GM11168 (cell line): ENCODE data around the gene B3GAT1.

Experiments
- in situ Hi-C: fragments of 300-500 bp; cut with MboI; formaldehyde crosslinking; loops from one replicate; pipeline ENCODE4 v1.12.0; 2022; ENCODE audit warnings: low sequenced_read_pairs; ENCODE audit not compliant: unreplicated experiment

B3GAT1 gene

DNA sequence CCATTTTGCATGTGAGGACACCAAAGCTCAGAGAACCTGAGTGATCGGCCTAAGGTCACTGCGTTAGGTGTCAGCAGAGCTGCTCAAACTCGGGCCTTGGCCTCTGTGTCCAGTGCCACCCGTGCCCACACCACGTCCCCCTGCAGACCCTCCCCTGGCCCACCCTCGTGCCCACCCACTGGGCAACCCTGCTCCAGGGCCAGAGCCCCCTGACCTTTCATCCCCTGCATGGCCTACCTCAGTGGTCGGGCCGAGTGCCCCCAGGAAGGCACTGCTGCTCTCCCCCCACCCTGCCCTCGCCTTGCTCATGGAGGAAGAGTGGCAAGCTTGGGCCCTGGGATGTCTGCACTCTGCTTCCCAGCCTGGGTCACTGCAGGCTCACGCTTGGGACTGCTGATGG, 17.7 kb downstream of the B3GAT1 start:
- in situ Hi-C loops, result no loop called here

DNA sequence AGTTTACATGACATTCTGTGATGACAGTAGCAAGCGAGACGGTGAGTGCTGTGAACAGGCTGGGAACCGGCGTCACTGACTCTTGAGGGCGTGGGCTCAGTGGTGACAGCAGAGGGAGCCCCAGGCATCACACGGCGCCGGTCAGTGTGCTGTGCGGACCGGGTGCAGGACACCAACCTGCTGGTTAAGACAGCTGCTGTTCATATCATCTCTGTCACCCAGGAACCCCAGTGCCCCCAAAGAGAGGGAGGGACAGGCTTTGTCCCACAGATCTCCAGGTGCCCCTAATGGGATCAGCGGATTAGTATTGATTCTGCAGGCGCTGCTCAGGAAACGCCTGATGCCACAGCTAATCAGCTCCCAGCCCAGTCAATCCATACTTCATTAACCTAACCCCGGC, 18.4 kb downstream of the B3GAT1 start:
- in situ Hi-C loops, result no loop called here

DNA sequence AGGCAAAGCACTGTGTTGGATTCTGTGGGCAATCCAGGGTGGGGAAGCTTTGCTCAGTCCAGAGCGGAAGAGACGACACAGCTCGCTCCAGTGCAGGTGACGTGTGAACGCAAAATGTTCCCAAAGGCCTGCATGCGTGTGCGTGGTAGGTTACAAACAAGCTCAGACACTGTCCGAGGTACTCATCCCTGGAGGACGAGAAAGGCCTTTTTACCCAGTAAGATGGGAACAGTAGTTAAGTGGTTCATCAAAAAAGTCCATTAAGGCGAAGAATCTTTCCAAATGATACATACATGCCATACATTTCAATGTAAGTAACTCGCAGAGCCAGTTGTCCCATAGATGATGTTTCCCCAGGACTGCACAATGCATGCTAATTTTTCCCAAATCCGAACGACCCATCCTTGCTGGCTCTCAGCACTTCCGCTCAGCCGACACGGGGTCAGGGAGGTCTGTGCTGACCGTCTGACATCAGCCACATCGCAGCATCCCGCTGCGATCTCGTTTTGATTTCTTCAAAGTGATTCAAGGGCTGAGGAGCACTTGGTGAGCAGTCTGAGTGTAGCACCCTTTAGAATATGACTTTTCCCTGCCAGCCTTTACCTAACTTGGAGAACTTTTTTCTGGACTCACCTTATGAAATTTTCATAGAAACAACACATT, 19.0 kb downstream of the B3GAT1 start:
- in situ Hi-C loops, result no loop called here

DNA sequence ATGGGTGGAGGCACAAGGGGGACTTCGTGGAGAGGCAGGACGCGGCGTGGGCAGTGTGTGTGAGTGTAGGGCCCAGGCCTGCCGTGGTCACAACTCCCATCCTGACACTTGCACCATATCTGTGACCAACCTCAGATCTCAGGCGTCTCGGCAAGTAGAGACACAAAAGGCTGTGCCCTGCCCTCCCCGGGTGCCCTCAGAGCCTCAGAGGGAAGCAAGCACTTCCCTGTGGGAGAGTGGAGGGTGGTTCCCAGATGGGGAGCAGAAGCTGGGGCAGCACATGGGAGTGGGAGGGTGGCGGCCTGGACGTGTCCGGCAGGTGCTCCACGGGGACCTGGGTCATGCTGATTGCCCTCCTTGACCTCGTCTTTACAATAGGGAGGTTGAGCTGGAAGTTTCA, 20.4 kb downstream of the B3GAT1 start:
- in situ Hi-C loops, result no loop called here

DNA sequence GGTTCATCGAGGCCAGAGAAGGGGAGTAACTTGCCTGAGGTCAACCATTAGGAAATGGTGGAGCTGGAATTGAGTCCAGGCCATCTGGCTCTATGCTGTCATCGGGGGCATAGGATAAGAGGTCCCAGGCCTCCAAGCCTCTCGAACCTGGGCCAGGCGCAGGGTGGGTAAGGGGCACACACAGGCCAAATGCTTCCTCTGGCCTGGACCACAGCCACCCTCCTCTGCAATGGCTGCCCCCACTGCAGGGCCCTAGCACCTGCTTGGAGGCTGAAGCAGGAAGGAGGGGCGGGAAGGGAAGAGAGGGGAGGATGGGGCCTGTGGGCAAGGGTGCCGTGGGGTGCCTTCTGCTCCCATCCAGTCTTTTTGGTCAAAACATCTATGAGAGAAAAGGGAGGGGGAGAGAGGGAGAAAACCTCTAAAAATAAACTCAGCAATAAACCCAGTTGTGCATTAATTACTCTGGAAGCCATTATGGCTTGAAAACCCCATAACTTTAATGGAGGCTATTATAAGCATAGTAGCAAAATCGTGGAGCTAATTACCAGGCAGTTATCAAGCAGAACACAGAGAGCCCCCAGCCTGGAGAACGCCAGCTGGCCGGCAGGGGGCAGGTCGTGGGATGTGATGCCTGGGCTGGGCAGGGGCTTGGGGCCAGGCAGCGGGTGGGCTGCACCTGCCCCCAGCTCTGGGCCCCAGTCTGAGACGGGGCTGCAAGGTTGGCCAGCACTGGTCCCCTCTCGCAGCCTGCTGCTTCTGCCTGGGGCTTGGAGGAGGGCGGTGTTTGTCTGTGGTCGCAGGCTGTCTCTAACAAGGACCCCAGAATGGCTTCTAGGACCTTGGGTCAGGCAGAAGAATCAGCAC, 21.1 kb downstream of the B3GAT1 start:
- in situ Hi-C loops, result no loop called here

DNA sequence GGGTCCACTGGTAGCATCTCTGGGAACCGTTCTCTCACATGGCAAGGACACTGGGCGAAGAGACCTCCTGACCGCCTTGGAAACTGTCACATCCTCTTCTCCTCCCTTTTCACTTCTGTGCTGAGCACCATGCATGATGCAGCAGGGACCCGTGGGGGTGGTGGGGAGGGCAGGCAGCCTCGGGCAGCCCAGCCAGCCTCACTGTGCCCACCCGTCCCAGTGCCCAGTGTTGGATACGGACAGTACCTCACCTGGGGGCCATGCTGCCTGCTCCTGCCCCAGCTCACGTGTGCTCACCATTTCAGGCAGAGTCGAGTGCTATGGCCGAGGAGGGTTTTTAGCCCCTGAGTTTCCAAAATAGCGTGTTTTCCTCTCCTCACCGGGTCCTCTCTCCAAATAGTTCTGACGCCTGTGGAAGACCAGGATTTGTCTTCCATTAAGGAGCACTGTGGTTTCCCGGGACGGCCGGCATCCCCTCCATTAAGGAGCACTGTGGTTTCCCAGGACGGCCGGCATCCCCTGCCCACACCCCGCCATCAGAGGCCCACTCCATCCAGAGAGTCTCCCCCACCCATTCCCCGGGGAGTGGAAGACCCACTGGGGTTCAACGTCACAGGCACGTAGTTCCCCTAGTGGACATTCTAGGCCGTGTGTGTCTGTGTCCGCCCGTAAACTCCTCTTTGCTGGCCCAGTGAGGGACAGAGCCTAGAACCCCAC, 22.4 kb downstream of the B3GAT1 start:
- in situ Hi-C loops, result no loop called here

DNA sequence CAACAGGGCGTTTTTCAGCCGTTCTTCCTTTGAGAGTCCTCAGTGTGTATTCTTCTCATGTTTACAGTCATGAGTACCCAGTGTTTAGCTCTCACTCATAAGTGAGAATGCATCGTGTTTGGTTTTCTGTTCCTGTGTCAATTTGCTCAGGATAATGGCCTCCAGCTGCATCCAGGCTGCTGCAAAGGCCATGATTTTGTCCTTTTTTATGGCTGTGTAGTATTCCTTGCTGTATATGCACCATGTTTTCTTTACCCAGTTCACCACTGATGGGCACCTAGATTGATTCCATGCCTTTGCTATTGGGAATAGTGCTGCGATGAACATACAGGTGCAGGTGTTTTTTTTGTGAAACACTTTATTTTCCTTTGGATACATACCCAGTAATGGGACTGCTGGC, 23.5 kb downstream of the B3GAT1 start:
- in situ Hi-C loops, result no loop called here

DNA sequence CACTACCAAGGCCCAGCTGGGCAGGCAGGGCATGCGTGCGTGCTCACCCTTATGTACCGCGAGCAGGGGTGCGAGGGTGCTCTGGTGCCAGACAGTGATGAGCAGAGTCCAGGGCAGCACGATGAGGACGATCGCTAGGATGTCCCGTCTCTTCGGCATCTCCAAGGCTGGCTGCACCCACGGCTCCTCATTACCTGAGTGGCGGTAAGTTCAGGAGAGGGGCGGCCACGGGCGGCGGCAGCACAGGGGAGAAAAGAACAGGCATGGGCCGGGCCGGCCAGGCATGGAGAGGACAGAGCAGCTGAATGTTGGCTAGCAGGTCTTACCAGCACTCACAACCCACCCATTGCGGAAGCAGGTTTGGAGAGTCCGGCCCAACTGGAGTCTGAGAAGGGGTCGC, 24.5 kb downstream of the B3GAT1 start:
- in situ Hi-C loops, result no loop called here

DNA sequence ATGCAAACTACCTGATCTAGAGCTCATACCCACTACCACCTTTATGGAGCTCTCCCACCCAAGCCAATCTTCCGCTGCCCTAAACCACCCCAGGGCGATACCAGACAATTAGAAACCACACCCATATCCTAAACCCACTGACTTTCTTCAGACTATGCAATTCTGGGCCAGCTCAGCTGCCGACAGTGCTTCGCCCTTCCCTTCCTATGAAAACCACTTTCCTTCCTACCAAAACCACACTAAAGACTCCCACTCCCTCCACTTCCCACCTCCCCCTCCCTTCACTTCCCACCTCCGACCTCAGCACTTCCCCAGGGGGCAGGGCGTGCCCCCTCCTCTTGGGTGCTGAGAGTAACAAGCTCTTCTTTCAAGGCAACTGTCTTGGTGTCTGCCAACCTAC, 25.1 kb downstream of the B3GAT1 start:
- in situ Hi-C loops, result no loop called here

DNA sequence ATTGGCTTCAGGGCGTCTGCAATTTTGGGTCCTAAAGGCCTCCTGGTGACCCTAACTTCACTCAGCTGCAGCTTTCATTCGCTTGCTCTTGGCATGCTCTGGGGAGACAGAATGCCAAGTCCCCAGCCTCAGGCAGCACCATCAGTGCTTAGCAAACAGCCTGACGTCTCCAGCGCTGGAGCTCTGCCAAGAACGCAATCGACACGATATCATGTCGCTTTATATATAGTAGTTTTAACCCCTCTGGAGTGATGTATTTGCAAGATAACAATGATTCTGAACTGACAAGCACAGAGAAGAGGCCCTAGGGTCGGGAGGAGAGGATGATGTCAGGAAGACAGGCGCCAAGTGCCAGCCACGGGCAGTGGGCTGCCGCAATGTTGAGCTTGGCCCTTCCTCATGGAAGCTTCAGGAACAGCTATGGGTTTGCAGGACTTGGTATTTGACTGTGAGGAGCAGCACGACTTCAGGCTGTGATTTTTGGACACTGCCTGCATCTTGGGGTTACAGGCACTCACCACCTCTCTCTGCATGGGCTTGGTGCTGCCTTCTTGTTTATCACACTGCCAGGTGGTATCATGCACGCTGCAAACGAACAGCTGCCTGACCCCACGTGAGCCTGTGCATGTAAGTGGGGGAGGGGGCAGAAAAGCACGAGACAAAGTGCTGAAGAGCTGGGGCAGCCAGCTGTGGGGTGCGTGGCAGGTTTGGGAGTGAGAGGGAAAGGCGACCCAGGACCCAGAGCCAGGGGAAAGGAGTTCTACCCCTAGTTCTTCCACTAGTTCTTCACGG, 26.1 kb downstream of the B3GAT1 start:
- in situ Hi-C loops, result no loop called here

DNA sequence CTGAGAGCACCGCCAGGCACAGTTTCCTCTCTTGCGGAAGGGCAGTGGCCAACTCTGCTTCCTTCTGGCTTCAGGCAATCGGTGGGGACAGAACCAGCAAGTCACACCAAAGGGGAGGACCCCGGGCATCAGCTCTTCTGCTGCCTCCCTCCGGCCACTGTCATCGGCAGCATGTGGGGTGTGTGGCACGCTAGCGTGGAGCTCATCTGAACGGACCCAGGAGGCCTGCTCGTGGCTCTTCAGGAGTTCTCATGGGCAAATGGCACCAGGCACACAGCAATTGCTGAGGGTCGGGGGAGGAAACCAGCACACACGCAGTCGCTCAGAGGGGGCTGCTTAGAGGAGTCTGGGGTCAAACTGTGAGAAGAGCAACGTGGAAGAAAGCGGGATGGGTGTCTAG, 26.9 kb downstream of the B3GAT1 start:
- in situ Hi-C loops, result no loop called here

DNA sequence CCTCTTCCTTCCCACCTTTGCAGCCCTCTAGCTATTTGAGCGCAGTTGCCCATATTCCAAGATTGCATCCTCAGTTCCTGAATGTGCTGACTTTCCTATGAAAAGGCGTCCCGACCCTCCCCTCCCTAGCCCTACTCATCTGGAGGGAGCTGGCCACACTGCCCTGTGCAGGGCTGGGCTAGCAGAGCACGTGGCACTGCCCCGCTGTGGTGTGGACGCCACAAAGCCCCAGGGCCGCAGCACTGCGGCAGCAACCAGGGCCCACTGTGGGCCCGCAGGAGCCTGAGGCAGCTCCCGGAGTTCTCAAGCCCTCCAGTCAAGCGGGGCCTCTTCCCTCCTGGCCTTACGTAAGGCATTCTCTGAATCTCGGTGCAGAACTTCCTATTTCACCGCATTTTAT, 27.6 kb downstream of the B3GAT1 start:
- in situ Hi-C loops, result no loop called here

DNA sequence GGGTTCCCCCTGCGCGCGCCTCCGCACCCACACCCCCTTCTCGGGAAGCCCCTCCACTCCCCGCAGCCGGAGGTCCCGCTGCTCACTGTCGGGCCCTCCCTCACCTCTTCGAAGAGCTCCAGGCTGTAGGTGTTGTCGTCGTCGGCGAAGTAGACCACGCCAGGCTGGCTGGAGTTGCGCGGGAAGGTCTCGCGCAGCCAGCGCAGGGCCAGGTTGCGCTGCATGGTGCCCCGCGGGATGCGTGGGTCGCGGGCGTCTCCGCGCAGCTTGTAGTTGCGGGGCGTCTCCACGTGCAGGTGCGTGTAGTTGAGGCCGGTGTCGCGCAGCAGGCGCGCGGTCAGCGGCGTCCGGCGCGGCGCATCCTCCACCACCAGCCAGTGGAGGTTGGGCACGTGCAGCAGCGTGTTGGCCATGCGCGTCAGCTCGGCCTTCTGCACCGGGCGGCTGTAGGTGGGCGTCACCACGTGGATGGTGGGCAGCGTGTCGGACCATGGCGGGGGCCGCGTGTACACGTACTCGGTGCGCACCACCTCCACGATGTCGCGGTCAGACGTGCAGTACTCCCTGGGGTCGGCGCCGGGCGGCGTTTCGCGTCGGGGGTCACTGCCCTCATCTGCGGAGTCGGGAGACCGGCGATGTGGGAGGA, 28.3 kb downstream of the B3GAT1 start:
- in situ Hi-C loops, result no loop called here

DNA sequence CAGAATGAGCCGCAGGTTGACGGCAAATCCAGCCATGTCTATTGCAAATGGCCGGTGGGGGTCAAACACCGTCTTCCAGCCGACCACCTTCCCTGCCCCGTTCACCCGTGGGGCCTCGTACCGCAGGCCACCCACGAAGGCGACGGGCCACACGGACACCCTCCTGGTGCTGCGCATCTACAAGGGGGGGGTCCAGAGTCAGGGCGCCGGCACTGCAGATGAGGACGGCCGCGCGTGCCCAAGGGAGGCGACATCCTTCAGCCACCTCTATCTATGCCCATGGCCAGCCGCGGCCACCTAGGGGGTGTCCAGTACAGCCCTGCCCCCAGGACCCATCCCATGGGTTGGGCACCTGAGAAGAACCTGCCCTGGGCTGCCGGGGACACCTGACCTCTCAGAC, 29.2 kb downstream of the B3GAT1 start:
- in situ Hi-C loops, result no loop called here

DNA sequence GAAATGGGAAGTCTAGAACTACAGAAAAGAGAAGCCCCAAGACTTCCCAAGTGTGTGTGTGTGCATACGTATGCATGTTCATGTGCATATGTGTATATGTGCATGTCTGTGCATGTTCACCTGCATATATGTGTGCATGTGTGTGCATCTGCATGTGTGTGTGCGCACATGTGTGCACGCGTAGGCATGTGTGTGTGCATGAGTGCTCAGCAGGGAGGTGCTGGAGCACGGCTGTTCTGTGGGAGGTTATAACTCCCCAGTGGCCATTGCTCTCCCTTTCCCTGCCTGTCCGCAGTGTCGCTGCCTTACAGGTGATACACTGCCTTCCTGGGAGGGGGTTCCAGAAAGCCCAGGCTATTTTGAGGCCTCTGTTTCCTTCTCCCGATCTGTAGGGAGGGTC, 29.8 kb downstream of the B3GAT1 start:
- in situ Hi-C loops, result no loop called here

DNA sequence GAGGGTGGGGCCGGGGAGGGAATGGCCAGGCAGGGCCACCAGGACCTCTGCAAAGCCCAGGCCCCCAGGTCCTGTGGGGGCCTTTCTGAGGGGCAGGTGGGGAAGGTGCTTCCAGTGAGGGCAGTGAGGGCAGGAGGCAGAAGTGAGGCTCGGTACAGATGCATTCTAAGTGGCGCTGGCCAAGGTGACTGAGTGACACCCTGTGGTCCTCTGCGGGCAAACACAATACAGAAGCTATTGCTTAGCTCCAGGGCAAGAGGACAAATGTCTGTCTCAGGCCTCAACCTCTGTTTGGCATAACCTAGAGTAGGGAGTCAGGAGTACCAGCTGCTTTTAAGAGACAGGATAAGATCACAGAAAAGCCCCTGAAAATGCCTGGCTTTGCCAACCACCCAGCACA, 31.3 kb downstream of the B3GAT1 start:
- in situ Hi-C loops, result no loop called here

DNA sequence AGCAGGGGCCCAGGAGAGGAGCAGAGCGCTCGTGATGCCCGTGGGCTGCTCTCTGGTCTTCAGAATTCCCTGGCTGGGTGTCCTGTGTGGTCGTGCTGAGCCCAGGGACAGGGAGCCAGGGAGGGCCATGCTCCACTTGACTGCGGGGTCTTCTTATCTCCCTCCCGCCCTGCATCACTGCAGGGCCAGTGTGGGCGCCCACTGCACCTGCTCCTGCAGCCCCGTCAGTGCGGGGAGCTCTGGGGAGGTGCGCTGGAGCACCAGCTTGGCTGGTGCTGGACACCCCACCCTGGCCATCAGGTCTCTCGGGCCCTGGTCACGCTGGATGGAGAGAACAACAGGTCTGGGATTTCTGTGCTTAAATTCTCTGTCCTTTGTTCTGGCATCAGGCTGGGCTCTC, 31.8 kb downstream of the B3GAT1 start:
- in situ Hi-C loops, result no loop called here

DNA sequence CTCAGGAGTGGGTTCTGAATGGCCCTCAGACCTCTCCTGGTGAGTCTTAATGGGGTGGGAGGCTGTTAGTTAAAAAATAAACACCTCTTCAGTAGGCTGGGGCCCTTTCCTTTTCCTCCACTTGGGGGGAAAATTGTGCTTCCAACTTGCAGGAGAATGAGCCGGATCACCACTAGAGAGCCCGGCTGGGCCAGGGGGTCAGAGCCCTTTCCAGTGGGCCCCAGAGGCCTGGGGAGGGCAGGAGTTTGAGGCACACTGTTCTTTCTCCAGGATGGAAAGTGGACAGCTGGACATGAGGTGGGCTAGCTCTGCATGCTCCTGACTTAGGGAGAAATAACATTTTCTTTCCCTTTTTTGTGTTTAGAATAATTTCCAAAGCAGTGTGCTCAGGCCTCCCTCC, 32.8 kb downstream of the B3GAT1 start:
- in situ Hi-C loops, result no loop called here

DNA sequence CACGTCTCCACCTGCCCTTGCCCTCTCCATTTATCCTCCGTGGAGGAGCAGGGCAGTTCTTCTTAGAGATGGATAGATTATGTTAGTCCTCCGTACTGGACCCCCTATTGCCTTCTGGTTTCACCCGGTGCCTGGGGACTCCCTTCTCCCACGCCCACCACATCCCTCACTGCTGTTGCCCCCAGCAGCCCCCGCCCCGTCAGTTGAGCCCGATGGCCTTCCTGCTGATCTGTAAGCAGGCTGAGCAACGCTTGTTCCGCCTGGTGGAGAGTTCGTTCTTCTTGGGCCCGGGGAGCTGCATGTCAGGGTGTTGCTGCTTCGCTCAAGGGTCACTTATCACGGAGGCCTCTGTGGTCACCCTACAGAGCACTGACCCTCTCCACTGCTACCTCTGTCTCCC, 34.2 kb downstream of the B3GAT1 start:
- in situ Hi-C loops, result no loop called here
